ENCODE results near the gene HERC2. TPM values are rescaled to one million over a fixed set of nuclear protein-coding genes. Genes with fewer than 3 reads are reported as not detected.
"Not testable (repeated sequence)": the region's sequence is repeated elsewhere in the genome, so short reads cannot be mapped to it uniquely, and the experiment has no call there.

The HERC2 gene
- total RNA-seq, 2 experiments from 2014 or later: 30.2 to 33.7 TPM

DNA sequence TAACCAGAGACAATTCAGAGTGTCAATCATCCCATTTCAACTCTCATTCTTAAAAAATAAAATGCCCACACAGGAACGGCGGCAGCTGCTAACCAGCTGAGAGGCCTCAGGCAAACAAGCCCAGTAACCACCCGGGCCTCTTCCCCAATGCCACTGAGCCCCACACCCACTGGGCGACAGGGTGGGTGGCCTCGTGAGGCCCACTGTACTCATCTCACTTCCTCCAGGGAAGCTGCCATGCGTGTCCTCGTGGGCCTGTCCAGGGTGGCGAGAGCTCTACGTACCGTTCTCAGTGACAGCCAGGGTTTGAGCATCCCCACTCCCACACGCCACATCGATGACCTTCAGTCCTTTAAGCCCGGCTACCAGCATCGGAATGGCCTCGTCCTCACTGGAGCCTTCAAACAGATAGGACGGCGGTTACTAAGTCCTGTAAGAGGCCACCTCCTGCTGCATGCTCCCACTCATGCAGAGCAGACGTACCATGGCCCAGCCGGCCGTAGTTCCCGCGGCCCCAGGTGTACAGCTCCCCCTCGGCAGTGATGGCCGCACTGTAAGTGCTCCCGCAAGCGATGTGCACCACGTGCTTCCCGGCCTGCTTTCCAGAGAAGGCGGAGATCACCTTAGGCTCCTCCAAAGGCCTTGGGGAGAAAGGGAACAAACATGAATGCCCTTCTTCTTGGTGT is 56.5 kb downstream of the HERC2 start:
- ChIA-PET CTCF (no interaction called here), POLR2A (no interaction called here)
- Mint-ChIP-seq H3K27ac (no peak overlapping the region), H3K36me3 (ENCODE audit: low read depth) (peaks cover 48% of the 10 kb centered on the region), H3K9me3 (no peaks in the 10 kb centered on the region), H3K4me1 (no peaks in the 10 kb centered on the region), H3K27me3 (no peaks in the 10 kb centered on the region), H3K4me3 (no peak overlapping the region)
- no peak for DNase-seq

DNA sequence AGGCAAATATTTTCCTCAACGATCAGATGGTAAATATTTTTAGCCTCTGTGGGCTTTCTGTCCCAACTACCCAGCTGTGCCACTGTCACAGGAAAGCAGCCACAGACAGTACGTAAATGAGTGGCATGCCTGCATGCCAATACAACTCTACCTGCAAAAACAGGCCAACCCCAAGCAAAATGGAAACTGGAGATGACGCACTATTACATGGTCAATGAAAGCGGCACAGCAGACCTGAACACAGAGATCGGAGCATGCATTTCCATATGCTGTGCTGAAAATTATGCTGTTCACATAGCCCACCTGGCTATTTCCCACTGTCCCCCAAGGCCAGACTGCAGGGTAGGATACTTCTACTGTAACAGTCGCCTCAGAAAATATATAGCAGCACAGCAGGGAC is 57.8 kb downstream of the HERC2 start:
- DNase-seq: no peak
- H3K27me3 Mint-ChIP-seq: no peaks in the 10 kb centered on the region
- H3K27ac Mint-ChIP-seq: no peak overlapping the region
- CTCF ChIA-PET: no interaction called here
- H3K4me1 Mint-ChIP-seq: no peaks in the 10 kb centered on the region
- no peak overlapping the region for H3K4me3 Mint-ChIP-seq
- H3K9me3 Mint-ChIP-seq: no peaks in the 10 kb centered on the region
- POLR2A ChIA-PET: no interaction called here
- H3K36me3 Mint-ChIP-seq (ENCODE audit: low read depth): peaks cover 51% of the 10 kb centered on the region

DNA sequence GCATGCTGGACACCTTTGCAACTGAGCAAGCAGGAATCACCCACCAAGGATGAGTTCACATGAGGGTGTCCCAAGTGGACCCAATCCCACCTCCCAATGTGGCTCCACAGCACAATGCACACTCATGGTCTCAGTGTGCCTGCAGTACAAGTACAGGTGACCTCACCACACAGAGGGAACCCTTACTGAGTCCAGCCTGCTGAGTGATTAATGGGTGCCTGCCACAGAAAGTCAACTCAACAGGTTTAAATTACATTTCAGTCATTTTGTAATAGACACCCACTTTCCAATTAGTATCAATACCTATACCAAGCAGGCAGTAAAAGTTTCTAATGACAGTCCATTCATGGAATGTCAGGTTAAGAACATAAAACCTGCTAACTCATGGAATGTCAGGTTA is 59.5 kb downstream of the HERC2 start:
- H3K36me3 Mint-ChIP-seq (ENCODE audit: low read depth): peaks cover 41% of the 10 kb centered on the region
- no peak for DNase-seq
- CTCF ChIA-PET: no interaction called here
- H3K27ac Mint-ChIP-seq: no peak overlapping the region
- POLR2A ChIA-PET: no interaction called here
- H3K4me3 Mint-ChIP-seq: no peak overlapping the region
- H3K27me3 Mint-ChIP-seq: no peaks in the 10 kb centered on the region
- H3K4me1 Mint-ChIP-seq: no peaks in the 10 kb centered on the region
- no peaks in the 10 kb centered on the region for H3K9me3 Mint-ChIP-seq

DNA sequence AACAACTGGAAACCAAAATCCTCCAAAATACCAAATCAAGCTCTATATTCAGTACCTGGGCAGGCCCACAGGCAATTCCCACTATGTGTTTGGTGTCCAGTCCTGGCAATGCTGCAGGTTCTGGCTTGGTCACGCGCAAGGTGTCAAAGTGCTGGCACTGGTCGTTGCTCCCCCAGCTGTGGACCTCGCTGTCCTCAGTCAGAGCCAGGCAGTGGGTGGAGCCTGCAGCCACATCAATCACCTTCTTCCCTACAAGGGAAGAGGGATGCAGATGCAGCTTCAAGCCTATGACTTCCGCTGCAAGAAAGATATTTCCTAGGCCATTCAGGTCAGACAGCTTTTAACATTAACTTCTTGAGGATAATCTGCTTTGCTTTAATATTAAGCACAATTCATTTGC is 61.3 kb downstream of the HERC2 start:
- peaks cover 30% of the 10 kb centered on the region for H3K36me3 Mint-ChIP-seq (ENCODE audit: low read depth)

DNA sequence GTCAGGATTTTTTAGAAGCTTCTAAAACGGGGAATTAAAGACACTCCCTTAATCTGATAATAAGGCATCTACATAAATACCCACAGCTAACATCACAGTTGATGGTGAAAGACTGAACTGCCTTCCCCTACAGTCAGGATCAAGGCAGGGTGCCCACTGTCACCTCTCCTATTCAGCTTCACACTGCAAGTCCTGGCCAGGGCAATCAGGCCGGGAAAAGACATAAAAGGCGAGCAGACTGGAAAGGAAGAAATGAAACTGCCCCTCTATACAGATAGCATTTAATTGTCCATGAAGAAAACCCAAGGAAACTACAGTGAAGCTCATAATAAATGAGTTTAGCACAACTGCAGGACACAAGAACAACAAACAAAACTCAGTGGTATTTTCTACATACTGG is 61.7 kb downstream of the HERC2 start:
- ChIA-PET CTCF (no interaction called here), POLR2A (no interaction called here)
- H3K4me3 Mint-ChIP-seq: no peak overlapping the region
- peaks cover 30% of the 10 kb centered on the region for H3K36me3 Mint-ChIP-seq (ENCODE audit: low read depth)
- no peak overlapping the region for H3K27ac Mint-ChIP-seq
- H3K9me3 Mint-ChIP-seq: no peaks in the 10 kb centered on the region
- H3K4me1 Mint-ChIP-seq: no peaks in the 10 kb centered on the region
- no peak for DNase-seq
- H3K27me3 Mint-ChIP-seq: no peaks in the 10 kb centered on the region

More for the DNA sequence above, 61.3 kb downstream of the HERC2 start:
- Mint-ChIP-seq H3K4me3 (no peak overlapping the region), H3K9me3 (no peaks in the 10 kb centered on the region), H3K4me1 (no peaks in the 10 kb centered on the region), H3K27me3 (no peaks in the 10 kb centered on the region), H3K27ac (no peak overlapping the region)
- POLR2A ChIA-PET: no interaction called here
- CTCF ChIA-PET: no interaction called here
- no peak for DNase-seq

DNA sequence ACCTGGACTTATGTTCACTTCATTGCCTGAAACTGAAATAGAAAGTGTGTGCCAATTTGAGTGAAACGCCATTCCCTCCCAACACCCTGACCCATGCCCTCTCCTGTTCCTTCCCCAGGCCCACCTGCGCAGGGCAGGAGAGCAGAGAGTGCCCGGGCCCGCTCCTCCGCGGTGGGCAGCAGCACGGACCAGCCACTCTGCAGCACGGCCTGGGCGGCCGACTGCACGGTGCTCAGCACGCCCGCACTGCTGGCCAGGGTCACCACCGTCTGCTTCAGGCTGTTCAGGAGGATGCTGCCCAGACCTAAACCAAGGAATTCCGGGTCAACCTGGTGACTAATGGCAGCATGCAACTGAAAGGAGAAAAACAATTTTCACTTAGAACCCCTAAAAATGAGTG is 66.0 kb downstream of the HERC2 start:
- Mint-ChIP-seq H3K27me3 (no peaks in the 10 kb centered on the region), H3K4me1 (peaks cover 4% of the 10 kb centered on the region), H3K9me3 (no peaks in the 10 kb centered on the region), H3K36me3 (ENCODE audit: low read depth) (peaks cover 30% of the 10 kb centered on the region), H3K4me3 (no peak overlapping the region), H3K27ac (no peak overlapping the region)
- no peak for DNase-seq
- POLR2A ChIA-PET: no interaction called here
- CTCF ChIA-PET: no interaction called here

DNA sequence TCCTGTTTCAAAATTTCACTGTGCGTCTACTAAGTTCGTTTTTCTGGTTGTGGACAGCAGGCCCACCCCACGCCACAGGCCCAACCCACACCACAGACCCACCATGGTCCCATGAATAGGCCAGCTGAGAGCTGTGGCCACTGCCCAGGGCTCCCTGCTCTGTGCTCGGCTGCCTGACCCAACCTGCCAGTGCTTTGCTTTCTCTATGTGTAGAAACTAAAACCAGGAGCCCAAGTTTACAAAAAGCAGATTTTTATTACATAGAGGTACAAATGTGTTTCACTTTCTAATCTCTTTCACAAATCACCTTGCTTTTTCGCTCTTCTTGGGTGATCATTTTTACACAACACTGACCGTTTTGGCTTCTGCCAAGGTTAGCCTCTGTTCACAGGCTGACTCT is 69.1 kb downstream of the HERC2 start:
- H3K27me3 Mint-ChIP-seq: no peaks in the 10 kb centered on the region
- H3K27ac Mint-ChIP-seq: no peak overlapping the region
- peaks cover 2% of the 10 kb centered on the region for H3K9me3 Mint-ChIP-seq
- no peak for DNase-seq
- ChIA-PET POLR2A (no interaction called here), CTCF (no interaction called here)
- peaks cover 4% of the 10 kb centered on the region for H3K4me1 Mint-ChIP-seq
- H3K4me3 Mint-ChIP-seq: no peak overlapping the region
- H3K36me3 Mint-ChIP-seq (ENCODE audit: low read depth): peaks cover 42% of the 10 kb centered on the region

DNA sequence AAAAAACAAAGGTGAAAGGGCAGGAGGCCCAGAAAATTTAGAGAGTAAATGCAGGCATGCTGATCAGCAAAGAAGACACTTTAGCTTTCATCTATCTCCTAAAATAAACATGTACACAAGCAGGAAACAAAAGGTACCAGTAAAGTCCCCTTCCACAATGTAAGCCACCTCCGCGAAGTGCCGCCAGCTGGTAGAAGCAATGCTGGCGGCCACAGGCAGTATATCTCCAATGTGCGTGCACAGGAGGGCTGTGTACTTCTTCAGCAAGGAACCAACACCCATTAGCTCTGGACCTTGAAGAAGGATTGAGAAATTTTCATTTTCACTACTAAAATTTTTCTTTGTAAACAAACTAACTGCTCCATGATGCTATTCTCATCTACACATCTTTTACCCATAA is 75.4 kb downstream of the HERC2 start:
- Mint-ChIP-seq H3K4me1 (no peaks in the 10 kb centered on the region), H3K36me3 (ENCODE audit: low read depth) (peaks cover 53% of the 10 kb centered on the region), H3K27ac (no peak overlapping the region), H3K9me3 (peaks cover 2% of the 10 kb centered on the region), H3K27me3 (no peaks in the 10 kb centered on the region), H3K4me3 (no peak overlapping the region)
- ChIA-PET CTCF (no interaction called here), POLR2A (no interaction called here)
- no peak for DNase-seq

DNA sequence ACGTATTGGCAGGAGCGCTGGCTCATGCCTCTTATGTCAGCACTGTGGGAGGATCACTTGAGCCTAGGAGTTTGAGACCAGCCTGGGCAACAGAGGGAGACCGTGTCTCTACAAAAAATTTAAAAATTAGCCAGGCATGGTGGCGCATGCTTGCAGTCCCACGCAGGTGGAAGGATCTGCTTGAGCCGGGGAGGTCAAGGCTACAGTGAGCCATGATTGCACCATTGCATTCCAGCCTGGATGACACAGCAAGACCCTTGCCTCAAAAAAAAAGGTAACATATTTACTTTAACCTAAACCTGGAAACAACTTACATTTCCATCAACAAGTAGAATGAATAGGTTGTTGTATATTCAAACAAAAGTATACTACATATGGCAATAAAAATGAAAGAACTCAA is 78.1 kb downstream of the HERC2 start:
- H3K27me3 Mint-ChIP-seq: no peaks in the 10 kb centered on the region
- H3K36me3 Mint-ChIP-seq (ENCODE audit: low read depth): peaks cover 55% of the 10 kb centered on the region
- H3K9me3 Mint-ChIP-seq: no peaks in the 10 kb centered on the region
- no peak for DNase-seq
- CTCF ChIA-PET: no interaction called here
- no peak overlapping the region for H3K4me3 Mint-ChIP-seq
- POLR2A ChIA-PET: no interaction called here
- no peak overlapping the region for H3K27ac Mint-ChIP-seq
- no peaks in the 10 kb centered on the region for H3K4me1 Mint-ChIP-seq

DNA sequence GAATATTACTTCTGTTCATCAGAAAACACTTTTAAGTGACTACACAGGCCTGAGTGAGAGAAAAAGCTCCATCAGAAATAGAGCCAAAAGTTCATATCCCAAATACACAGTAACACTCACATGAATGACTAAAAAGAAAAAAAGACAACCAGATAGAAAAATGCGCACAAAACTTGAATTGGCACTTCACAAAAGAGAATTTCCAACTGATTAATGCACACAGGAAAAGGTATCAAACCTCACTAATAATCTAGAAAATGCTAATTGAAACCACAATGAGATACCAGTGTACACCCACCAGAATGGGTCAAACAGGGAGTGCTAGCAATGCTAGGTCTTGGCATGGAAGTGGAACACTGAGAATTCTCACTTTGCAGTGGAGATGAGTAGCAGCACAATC is 78.6 kb downstream of the HERC2 start:
- POLR2A ChIA-PET: no interaction called here
- Mint-ChIP-seq H3K27me3 (no peaks in the 10 kb centered on the region), H3K4me3 (no peak overlapping the region), H3K9me3 (no peaks in the 10 kb centered on the region), H3K4me1 (peaks cover 2% of the 10 kb centered on the region), H3K27ac (no peak overlapping the region), H3K36me3 (ENCODE audit: low read depth) (peaks cover 51% of the 10 kb centered on the region)
- CTCF ChIA-PET: no interaction called here
- DNase-seq: no peak

DNA sequence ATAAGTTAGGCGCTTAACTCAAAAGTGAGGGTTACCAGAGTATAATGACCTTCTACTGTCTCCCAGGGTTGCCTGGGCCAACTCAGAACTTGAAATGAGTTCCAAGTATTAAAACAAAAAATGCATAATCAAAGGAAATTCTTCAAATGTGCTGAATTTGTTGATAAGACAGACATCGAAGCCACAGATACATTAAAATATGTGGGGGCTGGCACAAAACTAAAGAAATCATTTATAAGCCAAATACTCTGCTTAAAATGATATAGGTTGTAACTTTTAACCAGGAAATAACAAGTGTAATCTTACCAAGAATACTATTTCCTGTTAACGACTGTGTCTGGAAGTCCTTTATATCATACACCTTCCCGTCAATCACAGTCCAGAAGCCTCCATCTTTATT is 83.7 kb downstream of the HERC2 start:
- H3K27me3 Mint-ChIP-seq, H3K9me3 Mint-ChIP-seq, H3K4me1 Mint-ChIP-seq, CTCF ChIA-PET, DNase-seq, POLR2A ChIA-PET, H3K27ac Mint-ChIP-seq, H3K4me3 Mint-ChIP-seq: not testable (repeated sequence)
- peaks cover 44% of the 10 kb centered on the region for H3K36me3 Mint-ChIP-seq (ENCODE audit: low read depth)

DNA sequence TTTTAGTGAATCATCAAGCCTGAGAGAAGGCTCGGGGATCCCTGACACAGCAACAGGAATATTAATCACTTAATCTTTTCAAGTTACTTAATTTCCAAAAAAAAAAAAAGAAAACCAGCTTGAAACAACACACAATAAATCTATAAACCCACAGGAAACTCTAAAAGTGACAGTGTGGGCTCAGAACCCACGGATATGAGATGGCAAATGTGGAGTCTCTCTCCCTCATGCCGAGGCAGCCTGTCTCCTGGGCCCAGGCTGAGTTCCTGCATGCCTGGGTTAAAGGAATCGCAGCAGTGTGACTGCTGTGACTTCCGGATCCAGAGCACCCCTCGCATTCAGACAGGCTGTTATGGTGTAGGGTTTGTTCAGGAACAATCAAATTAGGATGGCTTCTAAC is 90.2 kb downstream of the HERC2 start:
- POLR2A ChIA-PET, H3K9me3 Mint-ChIP-seq, DNase-seq, H3K4me3 Mint-ChIP-seq, H3K4me1 Mint-ChIP-seq, H3K27ac Mint-ChIP-seq, H3K27me3 Mint-ChIP-seq: not testable (repeated sequence)
- CTCF ChIA-PET: interaction anchor here (0.6 kb wide), 1 partner anchor 619 kb away, joined by 3 read pairs; no protein-coding TSS in a partner anchor
- peaks cover 20% of the 10 kb centered on the region for H3K36me3 Mint-ChIP-seq (ENCODE audit: low read depth)

DNA sequence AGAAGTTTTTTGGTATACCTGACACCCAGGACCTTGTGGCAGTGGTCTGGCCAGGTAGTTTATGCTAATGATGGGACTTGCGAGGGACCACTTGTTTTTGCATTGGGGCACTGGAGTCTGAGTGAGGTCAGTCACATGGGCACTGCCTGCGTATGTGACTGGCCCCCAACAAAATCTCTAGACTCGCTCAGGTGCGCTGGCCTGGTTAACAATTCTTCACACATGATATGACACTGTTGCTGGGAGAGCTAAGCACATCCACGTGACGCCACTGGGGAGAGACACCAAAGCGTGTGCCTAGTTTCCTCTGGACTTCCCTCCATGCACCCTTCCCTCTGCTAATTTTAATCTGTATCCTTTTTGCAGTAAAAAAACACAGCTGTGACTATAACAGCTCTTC is 90.6 kb downstream of the HERC2 start:
- H3K4me1 Mint-ChIP-seq, H3K27me3 Mint-ChIP-seq, POLR2A ChIA-PET, H3K4me3 Mint-ChIP-seq, H3K27ac Mint-ChIP-seq, H3K9me3 Mint-ChIP-seq, DNase-seq: not testable (repeated sequence)
- peaks cover 20% of the 10 kb centered on the region for H3K36me3 Mint-ChIP-seq (ENCODE audit: low read depth)
- CTCF ChIA-PET: interaction anchor here (0.6 kb wide), 1 partner anchor 620 kb away, joined by 3 read pairs; no protein-coding TSS in a partner anchor

DNA sequence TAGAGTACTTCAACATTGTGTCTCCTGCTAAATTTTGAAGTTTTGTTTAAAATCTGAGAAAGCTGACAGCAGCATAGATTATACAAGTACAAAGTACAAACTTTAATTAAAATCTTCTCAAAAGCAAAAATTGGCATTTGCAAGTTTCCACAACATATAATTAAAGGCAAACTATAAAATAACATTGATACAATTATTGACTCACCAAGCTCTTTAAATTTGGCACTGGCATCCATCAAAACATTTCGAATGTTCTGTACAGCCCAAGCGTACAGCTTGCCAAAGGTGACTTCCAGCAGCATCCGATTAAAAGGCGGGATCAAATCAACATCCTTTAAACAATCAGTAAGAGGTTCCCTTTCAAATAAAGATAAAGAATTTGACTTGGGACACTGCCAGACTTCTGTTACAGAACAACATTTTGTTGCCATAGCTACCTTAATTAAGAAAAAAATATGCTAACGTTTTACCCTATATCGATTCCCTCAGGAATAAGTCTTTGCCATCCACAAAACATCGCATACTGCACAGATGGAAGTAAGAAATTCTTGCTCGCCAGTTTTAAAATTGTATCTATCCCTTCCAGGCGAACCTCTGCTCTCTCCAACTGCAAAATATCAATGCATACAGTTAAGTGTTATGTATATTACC is 92.9 kb downstream of the HERC2 start:
- CTCF ChIA-PET, H3K4me3 Mint-ChIP-seq, POLR2A ChIA-PET, DNase-seq, H3K4me1 Mint-ChIP-seq, H3K9me3 Mint-ChIP-seq, H3K27ac Mint-ChIP-seq, H3K27me3 Mint-ChIP-seq: not testable (repeated sequence)
- peaks cover 21% of the 10 kb centered on the region for H3K36me3 Mint-ChIP-seq (ENCODE audit: low read depth)
